Panc1 (cell line): ENCODE data around the gene B3GAT3. TPM values are rescaled to one million over a fixed set of nuclear protein-coding genes. Genes with fewer than 3 reads are reported as not detected.

ENCODE experiments used
- ATAC-seq: fragments of 200-7000 bp; cut with Tn5 transposase; 2 replicates; pipeline ENCODE4 v1.9.1; 2020; ENCODE audit warnings: mild to moderate bottlenecking, moderate library complexity
- BruUV-seq: library from RNA; stranded (reverse); fragments of 400-500 nt; replicated peaks from 2 replicates; lab custom pipeline; 2021; lab: Mats Ljungman, UMichigan
- CTCF ChIA-PET: fragments of 300-600 bp; sonication (Branson Sonifier 250); formaldehyde crosslinking; loops from one replicate; lab custom pipeline; 2022; ENCODE audit warnings: antibody characterized with exemption; lab: Charles Lee
- POLR2A ChIA-PET: fragments of 300-600 bp; sonication (Branson Sonifier 250); formaldehyde crosslinking; loops from one replicate; lab custom pipeline; 2022; ENCODE audit warnings: antibody characterized with exemption; lab: Charles Lee
- DNase-seq: peaks from one replicate; pipeline ENCODE4 v3.0.0-alpha.2; 2010; ENCODE audit warnings: low read depth, low spot score
- H3K27ac ChIP-seq: 2 replicates; pipeline ENCODE4 v1.5.1; 2011; ENCODE audit warnings: mild to moderate bottlenecking, low read length, inconsistent platforms
- H3K27me3 ChIP-seq: fragments of 200-500 bp; sonication (Bioruptor generic); 2 replicates; pipeline ENCODE4 v1.6.0; 2014; ENCODE audit warnings: low read length, inconsistent platforms; ENCODE audit not compliant: control insufficient read depth, insufficient read depth
- H3K36me3 ChIP-seq: fragments of 200-500 bp; sonication (Bioruptor generic); 2 replicates; pipeline ENCODE4 v1.5.1; 2014; ENCODE audit warnings: inconsistent platforms, mild to moderate bottlenecking, low read length, moderate library complexity; ENCODE audit not compliant: control insufficient read depth, insufficient read depth
- H3K4me1 ChIP-seq: 2 replicates; pipeline ENCODE4 v1.5.1; 2011; ENCODE audit warnings: inconsistent platforms, mild to moderate bottlenecking, low read length, moderate library complexity; ENCODE audit not compliant: control insufficient read depth, insufficient read depth
- H3K4me3 ChIP-seq, 2 experiments: 2 replicates each; pipeline ENCODE4 v1.5.1; 2011 to 2012; ENCODE audit warnings: low read depth in 2 of 2, low read length in 2 of 2, mild to moderate bottlenecking in 2 of 2, inconsistent platforms in 1 of 2, moderate library complexity in 1 of 2
- H3K9me3 ChIP-seq: fragments of 200-500 bp; sonication (Bioruptor generic); 2 replicates; pipeline ENCODE4 v1.5.1; 2014; ENCODE audit warnings: low read depth, mild to moderate bottlenecking, inconsistent platforms, low read length, moderate library complexity; ENCODE audit not compliant: control insufficient read depth, insufficient read depth
- POLR2AphosphoS5 ChIP-seq: IDR thresholded peaks from 2 replicates; pipeline ENCODE4 v1.6.1; 2012; ENCODE audit warnings: mild to moderate bottlenecking, low read depth, low read length, moderate library complexity
- SIN3A ChIP-seq: IDR thresholded peaks from 2 replicates; pipeline ENCODE4 v1.6.1; 2012; ENCODE audit warnings: low read depth, mild to moderate bottlenecking, low read length, moderate library complexity, borderline replicate concordance; ENCODE audit not compliant: insufficient read depth
- TCF7L2 ChIP-seq: IDR thresholded peaks from 2 replicates; pipeline ENCODE4 v1.6.1; 2011; ENCODE audit warnings: mild to moderate bottlenecking, low read depth, low read length, inconsistent platforms
- in situ Hi-C: cut with HindIII; loops from 2 replicates; pipeline ENCODE4 v1.10.0; 2016; ENCODE audit warnings: low sequenced_read_pairs, low pct_unique_long_range_greater_than_20kb
- intact Hi-C: fragments of 100-400 bp; cut with micrococcal nuclease; formaldehyde crosslinking; loops from one replicate; pipeline ENCODE4 v1.10.0; 2022; ENCODE audit not compliant: unreplicated experiment
- total RNA-seq: library from RNA; stranded (reverse); gene quantifications from one replicate; pipeline ENCODE4 v1.2.1, GENCODE V29; 2021; ENCODE audit not compliant: unreplicated experiment
- TF ChIP-seq, protein P1 (sequence below), 2 experiments: IDR thresholded peaks; 2 replicates each; pipeline ENCODE4 v1.6.1; 2011 to 2012; ENCODE audit warnings: low read depth in 2 of 2, control low read depth in 1 of 2, low read length in 1 of 2, mild to moderate bottlenecking in 1 of 2, moderate library complexity in 1 of 2; ENCODE audit not compliant: insufficient read depth in 1 of 2
- TF ChIP-seq, protein P2 (sequence below): fragments of 450-650 bp; IDR thresholded peaks from 2 replicates; pipeline ENCODE4 v1.5.1; 2017; ENCODE audit warnings: mild to moderate bottlenecking

B3GAT3 gene
- total RNA-seq, 1 experiment from 2014 or later = 68.2 TPM

DNA sequence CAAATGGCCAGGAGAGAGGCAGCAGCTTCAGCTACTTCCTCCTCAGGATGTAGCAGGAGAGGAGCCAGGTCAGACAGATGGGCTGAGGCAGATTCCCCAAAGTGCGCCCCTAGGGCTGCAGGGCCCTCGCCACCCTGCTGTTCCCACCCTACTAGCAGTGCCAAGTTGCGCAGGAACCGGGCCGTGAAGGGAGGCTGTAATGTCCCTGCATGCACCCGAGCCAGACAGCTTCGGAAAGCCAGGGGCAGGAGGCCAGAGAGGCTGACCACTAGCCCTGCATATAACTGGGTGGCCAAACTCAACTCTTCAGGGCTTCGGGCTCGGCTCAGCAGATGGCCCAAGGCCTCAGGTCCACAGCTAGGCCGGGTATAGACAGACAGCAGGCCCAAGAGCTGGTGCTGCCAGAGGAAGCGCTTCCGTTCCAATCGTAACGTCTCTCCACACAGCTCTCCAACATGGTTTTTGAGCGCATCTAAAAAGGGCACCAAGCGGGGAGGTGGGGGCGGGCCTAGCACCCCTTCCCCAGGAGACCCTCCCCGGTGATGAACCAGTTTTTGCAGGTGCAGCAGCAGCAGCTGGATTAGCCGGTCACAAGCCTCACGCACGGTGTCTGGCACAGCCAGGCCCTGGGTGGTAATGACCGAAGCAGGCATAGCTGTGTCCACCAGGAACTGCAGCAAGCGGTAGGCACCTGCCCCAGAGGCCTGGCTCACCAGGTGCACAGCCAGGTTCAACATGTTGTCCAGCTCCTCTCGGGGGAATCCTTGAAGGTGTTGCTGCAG, 26.6 kb upstream of the B3GAT3 start:
- H3K4me1 ChIP-seq = peaks cover 18% of the 10 kb centered on the region
- H3K4me3 ChIP-seq = no peak overlapping the region
- H3K27me3 ChIP-seq = no peaks in the 10 kb centered on the region
- ATAC-seq (no peak), DNase-seq (no peak)
- no peak overlapping the region; the same call in 1 of the 2 replicates for H3K27ac ChIP-seq
- H3K9me3 ChIP-seq = no peaks in the 10 kb centered on the region
- TF ChIP-seq, protein P1, sequence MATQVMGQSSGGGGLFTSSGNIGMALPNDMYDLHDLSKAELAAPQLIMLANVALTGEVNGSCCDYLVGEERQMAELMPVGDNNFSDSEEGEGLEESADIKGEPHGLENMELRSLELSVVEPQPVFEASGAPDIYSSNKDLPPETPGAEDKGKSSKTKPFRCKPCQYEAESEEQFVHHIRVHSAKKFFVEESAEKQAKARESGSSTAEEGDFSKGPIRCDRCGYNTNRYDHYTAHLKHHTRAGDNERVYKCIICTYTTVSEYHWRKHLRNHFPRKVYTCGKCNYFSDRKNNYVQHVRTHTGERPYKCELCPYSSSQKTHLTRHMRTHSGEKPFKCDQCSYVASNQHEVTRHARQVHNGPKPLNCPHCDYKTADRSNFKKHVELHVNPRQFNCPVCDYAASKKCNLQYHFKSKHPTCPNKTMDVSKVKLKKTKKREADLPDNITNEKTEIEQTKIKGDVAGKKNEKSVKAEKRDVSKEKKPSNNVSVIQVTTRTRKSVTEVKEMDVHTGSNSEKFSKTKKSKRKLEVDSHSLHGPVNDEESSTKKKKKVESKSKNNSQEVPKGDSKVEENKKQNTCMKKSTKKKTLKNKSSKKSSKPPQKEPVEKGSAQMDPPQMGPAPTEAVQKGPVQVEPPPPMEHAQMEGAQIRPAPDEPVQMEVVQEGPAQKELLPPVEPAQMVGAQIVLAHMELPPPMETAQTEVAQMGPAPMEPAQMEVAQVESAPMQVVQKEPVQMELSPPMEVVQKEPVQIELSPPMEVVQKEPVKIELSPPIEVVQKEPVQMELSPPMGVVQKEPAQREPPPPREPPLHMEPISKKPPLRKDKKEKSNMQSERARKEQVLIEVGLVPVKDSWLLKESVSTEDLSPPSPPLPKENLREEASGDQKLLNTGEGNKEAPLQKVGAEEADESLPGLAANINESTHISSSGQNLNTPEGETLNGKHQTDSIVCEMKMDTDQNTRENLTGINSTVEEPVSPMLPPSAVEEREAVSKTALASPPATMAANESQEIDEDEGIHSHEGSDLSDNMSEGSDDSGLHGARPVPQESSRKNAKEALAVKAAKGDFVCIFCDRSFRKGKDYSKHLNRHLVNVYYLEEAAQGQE (IDR thresholded peaks at IDR 0.05; ENCODE audit: insufficient read depth in 1 of 2, low read depth in 2 of 2, low read length in 1 of 2) = no peak
- TF ChIP-seq, protein P2, sequence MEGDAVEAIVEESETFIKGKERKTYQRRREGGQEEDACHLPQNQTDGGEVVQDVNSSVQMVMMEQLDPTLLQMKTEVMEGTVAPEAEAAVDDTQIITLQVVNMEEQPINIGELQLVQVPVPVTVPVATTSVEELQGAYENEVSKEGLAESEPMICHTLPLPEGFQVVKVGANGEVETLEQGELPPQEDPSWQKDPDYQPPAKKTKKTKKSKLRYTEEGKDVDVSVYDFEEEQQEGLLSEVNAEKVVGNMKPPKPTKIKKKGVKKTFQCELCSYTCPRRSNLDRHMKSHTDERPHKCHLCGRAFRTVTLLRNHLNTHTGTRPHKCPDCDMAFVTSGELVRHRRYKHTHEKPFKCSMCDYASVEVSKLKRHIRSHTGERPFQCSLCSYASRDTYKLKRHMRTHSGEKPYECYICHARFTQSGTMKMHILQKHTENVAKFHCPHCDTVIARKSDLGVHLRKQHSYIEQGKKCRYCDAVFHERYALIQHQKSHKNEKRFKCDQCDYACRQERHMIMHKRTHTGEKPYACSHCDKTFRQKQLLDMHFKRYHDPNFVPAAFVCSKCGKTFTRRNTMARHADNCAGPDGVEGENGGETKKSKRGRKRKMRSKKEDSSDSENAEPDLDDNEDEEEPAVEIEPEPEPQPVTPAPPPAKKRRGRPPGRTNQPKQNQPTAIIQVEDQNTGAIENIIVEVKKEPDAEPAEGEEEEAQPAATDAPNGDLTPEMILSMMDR = no peak
- no peak for TF ChIP-seq SIN3A
- TF ChIP-seq POLR2AphosphoS5 = no peak
- TF ChIP-seq TCF7L2 = no peak
- ChIA-PET CTCF (interaction anchor here (0.6 kb wide), 1 partner anchor 105 kb away, joined by 3 read pairs; the partner anchor contains the start of gene ZBTB3), POLR2A (interaction anchor here (0.6 to 0.8 kb wide), 3 partner anchors 16 to 95 kb away, joined by 3 to 20 read pairs (median 4); partner anchors contain the start of genes C11orf98 and CSKMT)
- intact Hi-C loops (no loop called here), in situ Hi-C loops (no loop called here)
- 0 out of 2 replicates have a peak, but pooled peaks cover 5% of the 10 kb centered on the region for H3K36me3 ChIP-seq
- BruUV-seq = no TSS peak

- Histone ChIP-seq H3K27ac (no peak overlapping the region; the same call in 1 of the 2 replicates), H3K4me3 (no peak overlapping the region), H3K27me3 (no peaks in the 10 kb centered on the region), H3K9me3 (no peaks in the 10 kb centered on the region), H3K36me3 (0 out of 2 replicates have a peak, but pooled peaks cover 2% of the 10 kb centered on the region), H3K4me1 (peaks cover 21% of the 10 kb centered on the region)
- DNase-seq (no peak), ATAC-seq (no peak)
- TF ChIP-seq, protein P1 (IDR thresholded peaks at IDR 0.05; ENCODE audit: insufficient read depth in 1 of 2, low read depth in 2 of 2, low read length in 1 of 2) = no peak
- no peak for TF ChIP-seq SIN3A
- TF ChIP-seq, protein P2 = no peak
- no peak for TF ChIP-seq TCF7L2
- no peak for TF ChIP-seq POLR2AphosphoS5
- no TSS peak for BruUV-seq
- ChIA-PET POLR2A (interaction anchor here (0.6 kb wide), 1 partner anchor 95 kb away, joined by 3 read pairs; no protein-coding TSS in a partner anchor), CTCF (interaction anchor here (0.6 kb wide), 1 partner anchor 106 kb away, joined by 3 read pairs; the partner anchor contains the start of gene ZBTB3)
- in situ Hi-C loops = no loop called here
- intact Hi-C loops = no loop called here
Measured at GRCh38 chr11:62647609-62648005, 25.8 kb upstream of the B3GAT3 start.
